ENCODE results near the gene KPNA1. TPM values are rescaled to one million over a fixed set of nuclear protein-coding genes. Genes with fewer than 3 reads are reported as not detected.

KPNA1 gene
- polyA plus RNA-seq, 1 experiment, result 54.0 TPM

GRCh38 chr3:122484985-122485384 is 29.8 kb downstream of the KPNA1 start:
- Histone ChIP-seq H3K4me3 (ENCODE audit: low read depth, low read length) (no peak overlapping the region), H3K9me3 (ENCODE audit: control insufficient read depth, insufficient read depth, low read length) (no peaks in the 10 kb centered on the region), H3K27ac (ENCODE audit: low read depth, low read length) (no peak overlapping the region), H3K27me3 (ENCODE audit: control insufficient read depth, insufficient read depth, low read length) (no peaks in the 10 kb centered on the region)
- TF ChIP-seq CTCF (IDR thresholded peaks at IDR 0.05; ENCODE audit: low read depth, low read length), result no peak
- CTCF ChIA-PET, result interaction anchor here (0.7 kb wide), 1 partner anchor 180 kb away, joined by 4 read pairs; no protein-coding TSS in a partner anchor
- no peak for DNase-seq (ENCODE audit: low read depth, low spot score)
- POLR2A ChIA-PET, result no interaction called here

- ChIA-PET CTCF (no interaction called here), POLR2A (no interaction called here)
- no peaks in the 10 kb centered on the region for H3K9me3 ChIP-seq (ENCODE audit: control insufficient read depth, insufficient read depth, low read length)
- no peak for TF ChIP-seq CTCF (IDR thresholded peaks at IDR 0.05; ENCODE audit: low read depth, low read length)
- no peak overlapping the region for H3K4me3 ChIP-seq (ENCODE audit: low read depth, low read length)
- no peaks in the 10 kb centered on the region for H3K27me3 ChIP-seq (ENCODE audit: control insufficient read depth, insufficient read depth, low read length)
- no peak for DNase-seq (ENCODE audit: low read depth, low spot score)
- H3K27ac ChIP-seq (ENCODE audit: low read depth, low read length), result no peak overlapping the region
Observed at GRCh38 chr3:122481390-122481789, 33.3 kb downstream of the KPNA1 start.

- Histone ChIP-seq H3K27ac (ENCODE audit: low read depth, low read length) (no peak overlapping the region), H3K9me3 (ENCODE audit: control insufficient read depth, insufficient read depth, low read length) (no peaks in the 10 kb centered on the region), H3K4me3 (ENCODE audit: low read depth, low read length) (no peak overlapping the region), H3K27me3 (ENCODE audit: control insufficient read depth, insufficient read depth, low read length) (no peaks in the 10 kb centered on the region)
- DNase-seq (ENCODE audit: low read depth, low spot score), result no peak
- ChIA-PET CTCF (interaction anchor here (1.1 kb wide), 1 partner anchor 203 kb away, joined by 4 read pairs; no protein-coding TSS in a partner anchor), POLR2A (no interaction called here)
- TF ChIP-seq CTCF (IDR thresholded peaks at IDR 0.05; ENCODE audit: low read depth, low read length), result no peak
Observed at GRCh38 chr3:122476532-122476931, 38.2 kb downstream of the KPNA1 start.

GRCh38 chr3:122475316-122475715 is 39.4 kb downstream of the KPNA1 start:
- no peak for DNase-seq (ENCODE audit: low read depth, low spot score)
- Histone ChIP-seq H3K4me3 (ENCODE audit: low read depth, low read length) (no peak overlapping the region), H3K27me3 (ENCODE audit: control insufficient read depth, insufficient read depth, low read length) (no peaks in the 10 kb centered on the region), H3K27ac (ENCODE audit: low read depth, low read length) (no peak overlapping the region), H3K9me3 (ENCODE audit: control insufficient read depth, insufficient read depth, low read length) (no peaks in the 10 kb centered on the region)
- ChIA-PET POLR2A (no interaction called here), CTCF (no interaction called here)
- no peak for TF ChIP-seq CTCF (IDR thresholded peaks at IDR 0.05; ENCODE audit: low read depth, low read length)

GRCh38 chr3:122469659-122470058 is 45.1 kb downstream of the KPNA1 start:
- Histone ChIP-seq H3K27me3 (ENCODE audit: control insufficient read depth, insufficient read depth, low read length) (no peaks in the 10 kb centered on the region), H3K4me3 (ENCODE audit: low read depth, low read length) (no peak overlapping the region), H3K27ac (ENCODE audit: low read depth, low read length) (no peak overlapping the region), H3K9me3 (ENCODE audit: control insufficient read depth, insufficient read depth, low read length) (no peaks in the 10 kb centered on the region)
- TF ChIP-seq CTCF (IDR thresholded peaks at IDR 0.05; ENCODE audit: low read depth, low read length), result no peak
- DNase-seq (ENCODE audit: low read depth, low spot score), result no peak
- ChIA-PET POLR2A (interaction anchor here (0.6 kb wide), 1 partner anchor 8 kb away, joined by 6 read pairs; no protein-coding TSS in a partner anchor), CTCF (interaction anchor here (2.0 kb wide), 1 partner anchor 11 kb away, joined by 4 read pairs; no protein-coding TSS in a partner anchor)
